ENCODE data around the gene UBE2F. TPM values are rescaled to one million over a fixed set of nuclear protein-coding genes. Genes with fewer than 3 reads are reported as not detected.

The UBE2F gene
- total and polyA plus RNA-seq, 9 of the 15 experiments (the other 6 are each of a cell fraction or from before 2014, with no cell fraction given): 18.1 to 88.1 (median 53.0) TPM

DNA sequence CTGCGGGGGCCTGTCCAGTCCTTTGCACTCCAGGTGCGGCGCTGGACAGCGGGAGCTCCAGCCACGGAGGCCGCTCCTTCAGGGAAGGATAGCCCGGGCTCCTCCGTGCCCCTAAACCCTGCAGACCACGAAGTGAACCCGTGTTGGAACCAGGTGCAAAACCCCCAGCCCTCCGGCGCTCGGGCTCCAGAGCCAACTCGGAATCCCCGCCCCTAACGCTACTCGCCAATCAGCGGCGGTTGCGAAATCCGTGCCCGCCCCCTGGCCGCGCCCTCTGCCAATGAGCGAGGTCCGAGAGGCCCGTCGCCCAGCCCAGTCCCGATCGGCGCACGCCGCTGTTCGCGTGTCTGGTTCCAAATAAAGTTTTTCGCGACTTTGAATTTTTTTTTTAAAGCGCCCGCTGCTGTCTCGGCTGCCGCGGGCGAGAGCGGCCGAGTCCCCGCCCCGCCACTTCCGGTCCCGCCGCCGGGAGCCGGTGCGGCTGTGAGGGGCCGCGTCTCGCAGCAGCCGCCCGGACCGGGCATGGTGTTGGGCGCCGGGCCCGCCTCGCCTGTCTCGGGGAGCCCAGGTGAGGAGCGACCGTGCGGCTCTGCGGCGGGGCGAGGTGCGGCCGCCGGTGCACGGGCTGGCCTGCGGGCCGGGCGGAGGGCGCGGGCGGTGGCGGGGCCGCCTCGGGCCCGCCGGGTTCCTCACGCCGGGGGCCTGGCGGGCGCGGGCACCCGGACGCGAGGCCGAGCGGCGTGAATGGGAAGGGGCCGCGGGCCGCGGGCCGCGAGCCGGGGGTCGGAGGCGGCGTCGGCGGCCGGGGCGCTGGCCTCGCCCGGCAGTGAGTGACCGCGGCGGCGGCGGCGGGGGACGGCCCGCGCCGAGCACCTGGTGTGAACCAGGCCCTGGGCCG lies at the start of gene UBE2F (continued):
- TF ChIP-seq, protein P1, sequence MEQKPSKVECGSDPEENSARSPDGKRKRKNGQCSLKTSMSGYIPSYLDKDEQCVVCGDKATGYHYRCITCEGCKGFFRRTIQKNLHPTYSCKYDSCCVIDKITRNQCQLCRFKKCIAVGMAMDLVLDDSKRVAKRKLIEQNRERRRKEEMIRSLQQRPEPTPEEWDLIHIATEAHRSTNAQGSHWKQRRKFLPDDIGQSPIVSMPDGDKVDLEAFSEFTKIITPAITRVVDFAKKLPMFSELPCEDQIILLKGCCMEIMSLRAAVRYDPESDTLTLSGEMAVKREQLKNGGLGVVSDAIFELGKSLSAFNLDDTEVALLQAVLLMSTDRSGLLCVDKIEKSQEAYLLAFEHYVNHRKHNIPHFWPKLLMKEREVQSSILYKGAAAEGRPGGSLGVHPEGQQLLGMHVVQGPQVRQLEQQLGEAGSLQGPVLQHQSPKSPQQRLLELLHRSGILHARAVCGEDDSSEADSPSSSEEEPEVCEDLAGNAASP (IDR thresholded peaks at IDR 0.05): no peak
- peak; percentile 79; the same call in 1 of the 2 replicates for TF ChIP-seq KAT7 (CRISPR knock-in tag; IDR thresholded peaks at IDR 0.05; ENCODE audit: borderline replicate concordance)
- TF ChIP-seq BRF2 (IDR thresholded peaks at IDR 0.05; ENCODE audit: borderline replicate concordance, insufficient read depth, insufficient read length): no peak
- no peak for TF ChIP-seq HLTF (IDR thresholded peaks at IDR 0.05)
- no peak for TF ChIP-seq ZNF217 (CRISPR knock-in tag; IDR thresholded peaks at IDR 0.05)
- no peak for TF ChIP-seq HSF4 (CRISPR knock-in tag; IDR thresholded peaks at IDR 0.05; ENCODE audit: borderline replicate concordance)
- TF ChIP-seq ZNF146 (CRISPR knock-in tag; IDR thresholded peaks at IDR 0.05; ENCODE audit: unreplicated experiment): no peak
- no peak for TF ChIP-seq ZNF41 (CRISPR knock-in tag; conservative IDR thresholded peaks at IDR 0.05)
- no peak for TF ChIP-seq CBX5 (IDR thresholded peaks at IDR 0.05; ENCODE audit: borderline replicate concordance, low read depth)
- TF ChIP-seq MTA2 (IDR thresholded peaks at IDR 0.05; ENCODE audit: low read depth): no peak
- no peak for TF ChIP-seq SPI1 (IDR thresholded peaks at IDR 0.05; ENCODE audit: borderline replicate concordance, low read depth, low read length)
- TF ChIP-seq HINFP (tag; conservative IDR thresholded peaks at IDR 0.05; ENCODE audit: low read depth): no peak
- peak; percentile 66 for TF ChIP-seq FOS (IDR thresholded peaks at IDR 0.05; ENCODE audit: extremely low read depth, insufficient read length)
- TF ChIP-seq, protein P2, sequence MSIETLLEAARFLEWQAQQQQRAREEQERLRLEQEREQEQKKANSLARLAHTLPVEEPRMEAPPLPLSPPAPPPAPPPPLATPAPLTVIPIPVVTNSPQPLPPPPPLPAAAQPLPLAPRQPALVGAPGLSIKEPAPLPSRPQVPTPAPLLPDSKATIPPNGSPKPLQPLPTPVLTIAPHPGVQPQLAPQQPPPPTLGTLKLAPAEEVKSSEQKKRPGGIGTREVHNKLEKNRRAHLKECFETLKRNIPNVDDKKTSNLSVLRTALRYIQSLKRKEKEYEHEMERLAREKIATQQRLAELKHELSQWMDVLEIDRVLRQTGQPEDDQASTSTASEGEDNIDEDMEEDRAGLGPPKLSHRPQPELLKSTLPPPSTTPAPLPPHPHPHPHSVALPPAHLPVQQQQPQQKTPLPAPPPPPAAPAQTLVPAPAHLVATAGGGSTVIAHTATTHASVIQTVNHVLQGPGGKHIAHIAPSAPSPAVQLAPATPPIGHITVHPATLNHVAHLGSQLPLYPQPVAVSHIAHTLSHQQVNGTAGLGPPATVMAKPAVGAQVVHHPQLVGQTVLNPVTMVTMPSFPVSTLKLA (conservative IDR thresholded peaks at IDR 0.05): peak; percentile 96 to 98
- TF ChIP-seq ARHGAP35 (IDR thresholded peaks at IDR 0.05; ENCODE audit: partially characterized antibody): no peak
- TF ChIP-seq ZNF584 (CRISPR knock-in tag; IDR thresholded peaks at IDR 0.05; ENCODE audit: low read depth): no peak
- TF ChIP-seq ZNF12 (CRISPR knock-in tag; IDR thresholded peaks at IDR 0.05): no peak
- TF ChIP-seq, protein P3, sequence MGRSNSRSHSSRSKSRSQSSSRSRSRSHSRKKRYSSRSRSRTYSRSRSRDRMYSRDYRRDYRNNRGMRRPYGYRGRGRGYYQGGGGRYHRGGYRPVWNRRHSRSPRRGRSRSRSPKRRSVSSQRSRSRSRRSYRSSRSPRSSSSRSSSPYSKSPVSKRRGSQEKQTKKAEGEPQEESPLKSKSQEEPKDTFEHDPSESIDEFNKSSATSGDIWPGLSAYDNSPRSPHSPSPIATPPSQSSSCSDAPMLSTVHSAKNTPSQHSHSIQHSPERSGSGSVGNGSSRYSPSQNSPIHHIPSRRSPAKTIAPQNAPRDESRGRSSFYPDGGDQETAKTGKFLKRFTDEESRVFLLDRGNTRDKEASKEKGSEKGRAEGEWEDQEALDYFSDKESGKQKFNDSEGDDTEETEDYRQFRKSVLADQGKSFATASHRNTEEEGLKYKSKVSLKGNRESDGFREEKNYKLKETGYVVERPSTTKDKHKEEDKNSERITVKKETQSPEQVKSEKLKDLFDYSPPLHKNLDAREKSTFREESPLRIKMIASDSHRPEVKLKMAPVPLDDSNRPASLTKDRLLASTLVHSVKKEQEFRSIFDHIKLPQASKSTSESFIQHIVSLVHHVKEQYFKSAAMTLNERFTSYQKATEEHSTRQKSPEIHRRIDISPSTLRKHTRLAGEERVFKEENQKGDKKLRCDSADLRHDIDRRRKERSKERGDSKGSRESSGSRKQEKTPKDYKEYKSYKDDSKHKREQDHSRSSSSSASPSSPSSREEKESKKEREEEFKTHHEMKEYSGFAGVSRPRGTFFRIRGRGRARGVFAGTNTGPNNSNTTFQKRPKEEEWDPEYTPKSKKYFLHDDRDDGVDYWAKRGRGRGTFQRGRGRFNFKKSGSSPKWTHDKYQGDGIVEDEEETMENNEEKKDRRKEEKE (IDR thresholded peaks at IDR 0.05; ENCODE audit: borderline replicate concordance in 1 of 2, control insufficient read depth in 1 of 2, low read depth in 2 of 2, low read length in 1 of 2): no peak

Measured in K562 (cell line).